T-helper 17 cell (primary cell): ENCODE results near the gene ZSWIM1. TPM values are rescaled to one million over a fixed set of nuclear protein-coding genes. Genes with fewer than 3 reads are reported as not detected.

Source experiments
- ATAC-seq: fragments of 150-1000 bp; cut with Tn5 transposase; 2 replicates; pipeline ENCODE4 v1.10.0; 2021; ENCODE audit warnings: mild to moderate bottlenecking, moderate library complexity
- DNase-seq, 3 donors: peaks; one replicate each; pipeline versions ENCODE4 v3.0.0 to v3.0.0-alpha.2; 2020 to 2021
- H3K9me3 ChIP-seq: one replicate; pipeline ENCODE4 v1.7.0; 2013; ENCODE audit warnings: low read length, mild to moderate bottlenecking; ENCODE audit not compliant: control insufficient read depth, poor library complexity, severe bottlenecking
- H3K27ac Mint-ChIP-seq: one replicate; pipeline ENCODE4 v1.8.0; 2022; ENCODE audit warnings: mild to moderate bottlenecking, moderate library complexity, mixed read lengths
- H3K27me3 Mint-ChIP-seq: one replicate; pipeline ENCODE4 v1.8.0; 2022; ENCODE audit warnings: mixed read lengths
- H3K36me3 Mint-ChIP-seq: one replicate; pipeline ENCODE4 v1.8.0; 2022; ENCODE audit warnings: low read depth, mixed read lengths
- H3K4me1 Mint-ChIP-seq: one replicate; pipeline ENCODE4 v1.8.0; 2022; ENCODE audit warnings: mild to moderate bottlenecking, mixed read lengths
- H3K4me3 Mint-ChIP-seq: one replicate; pipeline ENCODE4 v1.8.0; 2022; ENCODE audit warnings: mild to moderate bottlenecking, moderate library complexity, mixed read lengths
- total RNA-seq, 4 donors: library from RNA in 2 of 4; stranded (reverse) in 2 of 4; gene quantifications; one replicate each; pipeline ENCODE4 v1.2.3 and lab custom pipeline; 2022 to 2026

The ZSWIM1 gene
- total RNA-seq, 2 donors from 2014 or later: 8.0 to 10.2 TPM

DNA sequence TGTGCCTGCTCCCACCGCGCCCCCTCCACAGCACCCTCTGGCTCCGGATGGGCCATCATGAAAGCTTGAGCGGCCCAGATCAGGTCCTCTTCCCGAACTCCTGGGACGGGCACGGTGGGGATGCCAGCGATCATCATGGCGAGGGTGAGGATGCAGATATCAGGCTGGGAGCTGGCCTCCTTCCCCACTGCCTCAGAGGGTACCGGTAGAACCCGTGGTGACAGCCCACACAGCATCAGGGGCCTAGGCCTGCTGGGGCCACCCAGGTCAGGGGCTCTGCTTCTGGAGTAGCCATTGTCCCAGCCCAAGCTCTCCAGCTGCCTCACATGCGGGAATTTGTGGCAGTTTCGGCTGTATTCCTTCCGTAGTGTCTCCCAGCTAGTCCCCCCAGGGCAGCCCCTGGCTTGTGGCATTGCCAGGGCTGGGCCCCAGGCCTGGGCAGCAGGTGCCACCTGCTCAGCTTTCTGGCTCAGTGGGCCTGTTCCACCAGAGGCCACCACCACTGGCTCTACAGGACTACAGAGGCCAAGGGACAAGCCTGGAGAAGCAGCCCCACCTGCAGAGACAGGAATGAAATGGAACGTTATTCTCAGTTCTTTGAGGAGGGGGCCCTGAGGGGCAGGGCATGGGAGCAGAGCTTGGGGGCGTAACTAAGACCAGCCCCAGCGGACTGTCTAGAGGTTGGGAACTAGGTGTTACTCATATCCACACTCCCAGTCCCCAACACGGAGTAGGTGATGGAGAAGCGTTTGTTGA lies 5.7 kb downstream of the ZSWIM1 start:
- DNase-seq: no peak
- peaks cover 4% of the 10 kb centered on the region for H3K36me3 Mint-ChIP-seq
- H3K27me3 Mint-ChIP-seq: no peaks in the 10 kb centered on the region
- H3K4me3 Mint-ChIP-seq: no peak overlapping the region
- ATAC-seq: no peak
- H3K27ac Mint-ChIP-seq: no peak overlapping the region
- peaks cover 39% of the 10 kb centered on the region for H3K4me1 Mint-ChIP-seq
- H3K9me3 ChIP-seq: no peaks in the 10 kb centered on the region

DNA sequence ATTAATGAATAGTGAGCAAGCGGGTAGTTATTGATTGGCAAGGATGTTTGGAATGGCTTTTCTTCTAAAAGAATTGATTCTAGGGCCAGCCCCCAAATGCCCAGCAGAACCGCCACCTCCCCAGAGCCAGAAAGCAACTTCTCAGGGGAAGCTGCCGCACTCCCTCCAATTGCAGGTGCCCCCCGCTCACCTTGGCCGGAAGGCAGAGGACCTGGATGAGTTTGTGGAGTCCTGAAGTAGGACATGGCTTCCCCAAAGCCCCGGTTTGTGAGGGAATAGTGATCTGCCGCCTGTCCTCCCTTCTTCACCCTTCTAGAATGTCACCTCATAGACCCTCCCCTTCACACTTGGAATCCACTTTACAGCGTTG lies 6.3 kb downstream of the ZSWIM1 start, which contains the start of gene SPATA25:
Gene SPATA25 (minus strand): TSS at position 277 of the 370 bp plus-strand sequence. CDS start 32 bp downstream, at position 245.
- H3K36me3 Mint-ChIP-seq: peaks cover 2% of the 10 kb centered on the region

DNA sequence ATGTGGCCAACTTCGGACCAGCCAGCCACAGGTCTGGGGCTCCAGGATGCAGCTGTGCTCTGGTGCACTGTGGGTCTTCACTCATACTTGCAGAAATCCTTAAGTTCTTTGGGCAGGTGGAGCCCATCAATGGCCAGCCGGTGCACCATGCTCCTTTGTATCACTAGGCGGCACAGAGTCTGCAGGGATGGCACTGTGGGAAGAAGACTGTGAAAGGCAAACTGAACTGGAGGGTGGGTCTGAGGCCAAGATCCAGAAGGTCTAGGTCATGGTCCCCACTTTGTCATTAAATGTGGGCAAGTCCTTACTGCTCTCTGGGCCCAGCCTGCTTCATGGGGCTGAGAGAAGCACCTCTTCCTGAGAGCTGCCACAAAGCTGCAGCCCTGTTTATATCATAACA lies 7.7 kb downstream of the ZSWIM1 start:
- Mint-ChIP-seq H3K27ac (no peak overlapping the region), H3K4me3 (no peak overlapping the region), H3K4me1 (peaks cover 33% of the 10 kb centered on the region), H3K27me3 (no peaks in the 10 kb centered on the region), H3K36me3 (peaks cover 2% of the 10 kb centered on the region)
- no peak for ATAC-seq
- DNase-seq: no peak
- H3K9me3 ChIP-seq: no peaks in the 10 kb centered on the region

More for the DNA sequence above, 6.3 kb downstream of the ZSWIM1 start, which contains the start of gene SPATA25:
- peaks cover 39% of the 10 kb centered on the region for H3K4me1 Mint-ChIP-seq
- no peaks in the 10 kb centered on the region for H3K9me3 ChIP-seq
- H3K27ac Mint-ChIP-seq: no peak within 1 kb of the TSS
- no peaks in the 10 kb centered on the region for H3K27me3 Mint-ChIP-seq
- no peak for ATAC-seq
- no peak within 1 kb of the TSS for H3K4me3 Mint-ChIP-seq
- DNase-seq: no peak

DNA sequence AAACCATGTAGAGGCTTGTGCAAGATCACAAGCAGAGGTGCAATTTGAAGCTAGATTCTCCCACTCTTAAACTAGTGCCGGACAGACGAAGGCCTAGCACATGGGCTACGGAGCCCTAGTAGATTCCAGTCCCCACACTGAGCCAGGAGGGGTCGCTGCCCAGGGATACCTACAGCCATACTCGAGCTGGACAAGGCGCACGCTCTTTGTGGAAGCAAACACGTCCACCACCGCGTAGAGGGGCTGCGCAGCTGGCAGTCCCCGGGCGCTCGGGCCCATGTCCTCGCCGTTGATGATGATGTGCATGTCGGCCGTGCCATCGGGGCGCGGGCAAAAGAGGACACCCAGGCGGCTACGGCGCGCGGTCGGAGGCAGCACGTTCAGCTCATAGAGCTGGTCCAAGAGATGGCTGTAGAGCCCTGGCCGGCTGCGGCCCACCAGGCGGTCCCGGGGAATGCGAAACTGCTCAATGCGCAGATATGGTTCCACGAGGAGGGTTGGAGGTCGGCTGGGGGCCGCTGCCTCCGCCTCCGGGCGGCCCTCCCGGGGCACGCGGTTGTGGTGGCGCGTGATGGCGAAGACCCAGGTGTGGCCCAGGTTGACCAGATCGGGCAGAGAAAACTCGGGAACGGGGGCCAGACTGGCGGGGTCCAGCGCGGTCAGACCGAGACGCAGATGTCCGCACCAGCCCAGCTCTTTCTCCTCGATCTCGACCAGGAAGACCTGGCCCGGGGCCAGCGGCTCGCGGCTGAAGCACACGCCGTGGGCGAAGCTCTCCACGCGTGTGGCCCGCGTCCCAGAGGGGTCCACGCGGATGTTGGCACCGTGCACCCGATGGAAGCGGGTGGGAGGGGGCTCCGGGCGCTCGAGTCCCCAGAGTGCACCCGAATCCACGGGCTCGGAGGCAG lies 9.3 kb downstream of the ZSWIM1 start:
- ATAC-seq: no peak
- H3K4me1 Mint-ChIP-seq: peaks cover 28% of the 10 kb centered on the region
- no peaks in the 10 kb centered on the region for H3K27me3 Mint-ChIP-seq
- H3K4me3 Mint-ChIP-seq: peak overlapping the region; percentile 96
- no peaks in the 10 kb centered on the region for H3K9me3 ChIP-seq
- H3K36me3 Mint-ChIP-seq: no peaks in the 10 kb centered on the region
- DNase-seq: peak in 1 of 3 donors; percentile 29
- H3K27ac Mint-ChIP-seq: peak overlapping the region; percentile 92

DNA sequence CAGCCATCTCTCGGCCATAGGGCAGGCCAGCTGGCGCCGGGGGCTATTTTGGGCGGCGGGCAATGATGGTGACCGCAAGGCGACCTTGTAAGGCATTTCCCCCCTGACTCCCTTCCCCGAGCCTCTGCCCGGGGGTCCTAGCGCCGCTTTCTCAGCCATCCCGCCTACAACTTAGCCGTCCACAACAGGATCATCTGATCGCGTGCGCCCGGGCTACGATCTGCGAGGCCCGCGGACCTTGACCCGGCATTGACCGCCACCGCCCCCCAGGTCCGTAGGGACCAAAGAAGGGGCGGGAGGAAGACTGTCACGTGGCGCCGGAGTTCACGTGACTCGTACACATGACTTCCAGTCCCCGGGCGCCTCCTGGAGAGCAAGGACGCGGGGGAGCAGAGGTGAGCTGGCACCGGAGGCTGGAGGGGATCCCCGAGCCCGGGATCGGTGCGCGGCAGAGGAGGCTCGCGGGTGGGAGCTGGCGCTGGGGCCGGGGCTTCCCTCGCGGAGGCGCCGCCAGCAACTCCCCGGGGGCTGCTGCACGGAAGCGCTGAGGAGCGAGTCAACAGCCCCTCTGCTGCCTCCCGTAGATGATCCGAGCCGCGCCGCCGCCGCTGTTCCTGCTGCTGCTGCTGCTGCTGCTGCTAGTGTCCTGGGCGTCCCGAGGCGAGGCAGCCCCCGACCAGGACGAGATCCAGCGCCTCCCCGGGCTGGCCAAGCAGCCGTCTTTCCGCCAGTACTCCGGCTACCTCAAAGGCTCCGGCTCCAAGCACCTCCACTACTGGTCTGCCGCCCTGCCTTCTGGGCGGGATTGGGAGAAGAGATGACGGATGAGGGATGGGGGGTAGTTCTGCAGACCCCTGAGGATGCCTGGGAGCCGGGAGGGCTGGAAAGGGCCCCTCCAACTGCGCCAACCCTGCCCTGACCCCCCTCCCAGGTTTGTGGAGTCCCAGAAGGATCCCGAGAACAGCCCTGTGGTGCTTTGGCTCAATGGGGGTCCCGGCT lies 10.3 kb downstream of the ZSWIM1 start, which contains the start of the genes CTSA and NEURL2:
Gene CTSA (plus strand): TSS at position 351 of the 999 bp plus-strand sequence. CDS start 234 bp downstream, at position 585.
Gene NEURL2 (minus strand): TSS at position 224 of the 999 bp plus-strand sequence. CDS start 217 bp downstream, at position 7.
- Mint-ChIP-seq H3K27ac (peak within 1 kb of the TSS; percentile 92), H3K36me3 (no peaks in the 10 kb centered on the region), H3K4me1 (peaks cover 27% of the 10 kb centered on the region), H3K4me3 (peak within 1 kb of the TSS; percentile 96), H3K27me3 (no peaks in the 10 kb centered on the region)
- ATAC-seq (peak; percentile 88), DNase-seq (peak; percentile 62 to 81 (median 77))
- no peaks in the 10 kb centered on the region for H3K9me3 ChIP-seq

DNA sequence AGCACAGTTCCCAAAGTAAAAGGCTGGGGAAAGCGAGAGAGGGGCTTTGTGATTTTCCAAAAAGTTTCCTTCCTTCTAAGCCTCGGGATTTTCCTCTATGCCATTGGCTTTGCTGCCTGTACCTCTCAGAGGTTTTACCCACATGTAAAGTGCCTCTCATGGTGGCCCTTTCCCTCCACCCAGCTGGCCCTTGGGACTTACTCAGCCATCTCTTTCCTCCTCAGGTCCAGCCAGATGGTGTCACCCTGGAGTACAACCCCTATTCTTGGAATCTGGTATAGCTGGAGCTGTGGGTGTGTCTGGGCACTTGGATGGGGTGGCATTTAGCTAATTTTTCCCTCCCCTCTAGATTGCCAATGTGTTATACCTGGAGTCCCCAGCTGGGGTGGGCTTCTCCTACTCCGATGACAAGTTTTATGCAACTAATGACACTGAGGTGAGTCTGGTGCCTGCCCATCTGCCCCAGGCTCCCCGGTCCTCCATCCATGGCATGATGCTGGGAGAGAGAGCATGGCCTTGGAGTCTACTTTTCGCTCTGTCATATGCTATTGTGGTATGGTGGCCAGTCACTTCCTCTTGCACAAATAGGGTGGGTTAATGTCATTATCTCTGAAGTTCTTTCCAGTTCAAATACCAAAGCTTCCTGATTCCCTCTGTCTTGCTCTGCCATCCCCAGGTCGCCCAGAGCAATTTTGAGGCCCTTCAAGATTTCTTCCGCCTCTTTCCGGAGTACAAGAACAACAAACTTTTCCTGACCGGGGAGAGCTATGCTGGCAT lies 11.2 kb downstream of the ZSWIM1 start:
- H3K27me3 Mint-ChIP-seq: no peaks in the 10 kb centered on the region
- peak overlapping the region; percentile 96 for H3K4me3 Mint-ChIP-seq
- H3K4me1 Mint-ChIP-seq: peaks cover 21% of the 10 kb centered on the region
- ATAC-seq: no peak
- H3K36me3 Mint-ChIP-seq: no peaks in the 10 kb centered on the region
- no peaks in the 10 kb centered on the region for H3K9me3 ChIP-seq
- DNase-seq: no peak
- peak overlapping the region; percentile 92 for H3K27ac Mint-ChIP-seq

DNA sequence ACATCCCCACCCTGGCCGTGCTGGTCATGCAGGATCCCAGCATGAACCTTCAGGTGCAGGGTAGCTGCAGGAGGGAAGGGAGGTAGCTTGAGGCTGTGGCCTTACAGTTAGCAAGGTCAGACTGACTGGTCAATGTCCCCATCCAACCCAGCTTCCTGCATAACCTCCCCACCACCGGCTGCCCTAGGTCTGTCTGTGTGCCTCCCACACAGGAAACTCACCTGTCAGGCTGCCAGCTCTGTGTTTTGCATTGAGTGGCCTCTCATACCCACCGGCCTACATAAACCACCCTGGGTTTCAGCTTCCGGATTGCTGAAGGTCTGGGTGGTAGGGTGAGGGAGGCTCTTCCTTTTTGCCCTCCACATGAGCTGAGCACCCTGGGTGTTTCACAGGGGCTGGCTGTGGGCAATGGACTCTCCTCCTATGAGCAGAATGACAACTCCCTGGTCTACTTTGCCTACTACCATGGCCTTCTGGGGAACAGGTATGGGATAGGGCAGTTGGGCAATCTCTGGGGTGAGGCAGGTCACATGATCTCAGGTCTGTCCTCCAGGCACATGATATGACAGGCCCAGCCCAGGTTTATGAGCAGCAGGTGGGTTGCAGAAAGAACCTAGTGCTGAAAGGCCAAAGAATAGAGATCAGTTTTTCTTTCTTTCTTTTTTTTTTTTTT lies 11.9 kb downstream of the ZSWIM1 start:
- H3K4me3 Mint-ChIP-seq: peak overlapping the region; percentile 96
- peak overlapping the region; percentile 92 for H3K27ac Mint-ChIP-seq
- peak; percentile 20 for ATAC-seq
- H3K4me1 Mint-ChIP-seq: peaks cover 21% of the 10 kb centered on the region
- no peaks in the 10 kb centered on the region for H3K36me3 Mint-ChIP-seq
- no peak for DNase-seq
- H3K9me3 ChIP-seq: no peaks in the 10 kb centered on the region
- no peaks in the 10 kb centered on the region for H3K27me3 Mint-ChIP-seq

DNA sequence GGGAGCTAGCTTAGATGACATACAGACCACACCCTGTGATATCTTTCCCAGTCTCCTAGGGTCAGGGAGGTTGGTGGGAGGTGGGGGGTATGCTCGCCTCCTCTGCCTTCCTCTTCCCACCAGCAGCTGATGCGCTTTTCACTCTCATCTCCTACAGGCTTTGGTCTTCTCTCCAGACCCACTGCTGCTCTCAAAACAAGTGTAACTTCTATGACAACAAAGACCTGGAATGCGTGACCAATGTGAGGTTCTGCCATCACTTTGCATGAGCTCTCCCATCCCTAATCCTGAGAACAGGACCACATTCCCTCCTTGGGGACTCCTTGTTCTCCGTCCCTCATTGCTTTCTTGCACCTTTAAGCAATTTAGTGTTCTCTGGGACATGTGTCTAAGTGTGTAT lies 12.8 kb downstream of the ZSWIM1 start:
- H3K27me3 Mint-ChIP-seq: no peaks in the 10 kb centered on the region
- no peaks in the 10 kb centered on the region for H3K9me3 ChIP-seq
- H3K27ac Mint-ChIP-seq: peak overlapping the region; percentile 74
- H3K36me3 Mint-ChIP-seq: no peaks in the 10 kb centered on the region
- DNase-seq: no peak
- ATAC-seq: no peak
- peak overlapping the region; percentile 45 for H3K4me3 Mint-ChIP-seq
- peaks cover 21% of the 10 kb centered on the region for H3K4me1 Mint-ChIP-seq

DNA sequence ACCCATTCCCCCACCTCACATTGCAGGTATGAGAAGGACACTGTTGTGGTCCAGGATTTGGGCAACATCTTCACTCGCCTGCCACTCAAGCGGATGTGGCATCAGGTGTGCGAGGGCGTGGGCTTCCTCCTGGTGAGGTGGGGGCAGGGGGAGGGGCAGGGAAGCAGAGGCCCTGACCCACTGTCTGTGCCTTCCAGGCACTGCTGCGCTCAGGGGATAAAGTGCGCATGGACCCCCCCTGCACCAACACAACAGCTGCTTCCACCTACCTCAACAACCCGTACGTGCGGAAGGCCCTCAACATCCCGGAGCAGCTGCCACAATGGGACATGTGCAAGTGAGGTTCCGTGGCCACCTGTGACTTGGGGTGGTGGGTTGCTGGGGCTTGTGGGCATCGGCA lies 13.8 kb downstream of the ZSWIM1 start:
- peaks cover 22% of the 10 kb centered on the region for H3K4me1 Mint-ChIP-seq
- no peaks in the 10 kb centered on the region for H3K36me3 Mint-ChIP-seq
- no peak for ATAC-seq
- H3K9me3 ChIP-seq: no peaks in the 10 kb centered on the region
- peak overlapping the region; percentile 9 for H3K4me3 Mint-ChIP-seq
- no peaks in the 10 kb centered on the region for H3K27me3 Mint-ChIP-seq
- no peak overlapping the region for H3K27ac Mint-ChIP-seq
- DNase-seq: no peak

DNA sequence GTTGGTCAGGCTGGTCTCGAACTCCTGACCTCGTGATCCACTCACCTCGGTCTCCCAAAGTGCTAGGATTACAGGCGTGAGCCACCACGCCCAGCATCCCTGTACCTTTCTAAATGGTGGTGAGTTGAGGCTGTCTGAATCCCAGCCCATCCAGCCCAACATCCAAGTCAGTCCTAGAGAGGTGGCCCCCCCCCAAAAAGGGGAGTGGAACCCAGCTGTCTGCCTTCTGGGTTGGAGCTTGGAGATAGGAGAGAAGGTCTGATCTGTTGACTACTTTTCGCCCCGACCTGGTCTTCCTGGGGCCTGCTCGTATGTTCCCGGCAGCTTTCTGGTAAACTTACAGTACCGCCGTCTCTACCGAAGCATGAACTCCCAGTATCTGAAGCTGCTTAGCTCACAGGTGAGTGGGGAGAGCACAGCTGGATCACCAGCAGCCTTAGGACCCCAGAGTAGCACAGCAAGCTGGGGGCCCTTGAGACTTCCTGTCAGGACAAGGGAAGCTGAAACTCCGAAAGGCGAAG lies 15.7 kb downstream of the ZSWIM1 start:
- H3K27me3 Mint-ChIP-seq: no peaks in the 10 kb centered on the region
- no peaks in the 10 kb centered on the region for H3K36me3 Mint-ChIP-seq
- ATAC-seq (no peak), DNase-seq (no peak)
- H3K4me3 Mint-ChIP-seq: no peak overlapping the region
- H3K27ac Mint-ChIP-seq: peak overlapping the region; percentile 3
- peaks cover 17% of the 10 kb centered on the region for H3K4me1 Mint-ChIP-seq
- H3K9me3 ChIP-seq: no peaks in the 10 kb centered on the region

DNA sequence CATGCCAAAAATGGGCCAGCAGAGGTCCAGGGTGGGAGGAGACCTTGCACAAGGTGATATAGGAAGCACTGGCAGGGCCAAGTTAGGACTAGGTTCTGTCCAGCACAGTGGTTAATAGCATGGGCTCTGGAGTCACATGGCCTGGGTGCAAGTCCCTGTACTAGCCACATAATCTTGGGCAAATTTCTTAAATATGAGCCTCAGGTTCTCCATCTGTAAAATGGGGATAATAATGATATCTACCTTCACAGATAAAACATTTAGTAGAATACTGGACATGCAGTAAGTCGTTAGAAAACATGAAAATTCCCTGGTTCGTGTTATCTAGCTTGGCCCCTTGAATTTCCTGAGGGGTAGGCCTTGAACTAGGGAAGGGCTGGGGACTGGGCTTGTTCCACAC lies 16.3 kb downstream of the ZSWIM1 start:
- no peaks in the 10 kb centered on the region for H3K9me3 ChIP-seq
- no peak for DNase-seq
- Mint-ChIP-seq H3K27me3 (no peaks in the 10 kb centered on the region), H3K4me3 (no peak overlapping the region), H3K27ac (peak overlapping the region; percentile 3), H3K4me1 (peaks cover 14% of the 10 kb centered on the region), H3K36me3 (no peaks in the 10 kb centered on the region)
- ATAC-seq: no peak
